ENCODE data around the gene SARS1. TPM values are rescaled to one million over a fixed set of nuclear protein-coding genes. Genes with fewer than 3 reads are reported as not detected.

SARS1 gene
- total and polyA plus RNA-seq, 2 of the 13 experiments (the other 11 are each of a cell fraction or from before 2014, with no cell fraction given) = 103 to 134 TPM

DNA sequence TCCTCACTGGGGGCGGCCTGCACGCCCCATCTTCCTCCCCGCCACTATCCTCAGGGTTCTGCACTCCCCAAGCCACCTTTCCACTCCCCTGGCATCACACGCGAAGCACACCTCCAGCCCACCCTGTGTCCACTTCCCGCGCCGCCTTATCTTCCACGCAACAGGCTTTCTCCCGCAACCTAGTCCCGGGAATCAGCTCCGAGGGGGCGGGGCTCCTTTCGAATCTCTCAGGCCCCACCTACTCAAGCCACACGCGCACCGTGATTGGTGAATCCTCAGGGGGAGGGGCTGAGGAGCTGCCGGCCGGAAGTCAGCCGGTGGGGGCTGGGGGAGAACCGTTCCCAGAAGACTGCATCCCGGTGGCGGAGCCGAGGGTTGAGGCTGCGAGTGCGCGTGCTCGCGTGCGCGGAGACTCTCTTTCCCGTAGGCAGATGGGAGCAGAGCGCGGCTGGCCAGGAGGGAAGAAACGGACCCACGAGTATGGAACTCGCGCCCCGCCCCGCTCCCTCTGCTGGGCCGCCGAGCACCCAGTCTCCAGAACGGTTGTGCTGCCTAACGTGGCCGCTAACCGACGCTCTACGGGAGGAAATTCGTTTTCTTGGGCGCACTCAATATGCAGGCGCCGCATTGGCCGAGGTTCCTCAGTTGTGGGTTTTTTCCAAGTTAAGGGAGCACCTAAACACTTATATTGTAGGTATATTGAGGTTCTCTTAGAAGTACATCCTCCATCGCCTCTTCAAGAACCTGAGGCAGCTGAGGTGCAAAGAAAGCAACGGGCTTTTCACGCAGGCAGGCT is 69.4 kb downstream of the SARS1 start, which contains the start of gene PSRC1 (continued):
- TF ChIP-seq, protein P1, sequence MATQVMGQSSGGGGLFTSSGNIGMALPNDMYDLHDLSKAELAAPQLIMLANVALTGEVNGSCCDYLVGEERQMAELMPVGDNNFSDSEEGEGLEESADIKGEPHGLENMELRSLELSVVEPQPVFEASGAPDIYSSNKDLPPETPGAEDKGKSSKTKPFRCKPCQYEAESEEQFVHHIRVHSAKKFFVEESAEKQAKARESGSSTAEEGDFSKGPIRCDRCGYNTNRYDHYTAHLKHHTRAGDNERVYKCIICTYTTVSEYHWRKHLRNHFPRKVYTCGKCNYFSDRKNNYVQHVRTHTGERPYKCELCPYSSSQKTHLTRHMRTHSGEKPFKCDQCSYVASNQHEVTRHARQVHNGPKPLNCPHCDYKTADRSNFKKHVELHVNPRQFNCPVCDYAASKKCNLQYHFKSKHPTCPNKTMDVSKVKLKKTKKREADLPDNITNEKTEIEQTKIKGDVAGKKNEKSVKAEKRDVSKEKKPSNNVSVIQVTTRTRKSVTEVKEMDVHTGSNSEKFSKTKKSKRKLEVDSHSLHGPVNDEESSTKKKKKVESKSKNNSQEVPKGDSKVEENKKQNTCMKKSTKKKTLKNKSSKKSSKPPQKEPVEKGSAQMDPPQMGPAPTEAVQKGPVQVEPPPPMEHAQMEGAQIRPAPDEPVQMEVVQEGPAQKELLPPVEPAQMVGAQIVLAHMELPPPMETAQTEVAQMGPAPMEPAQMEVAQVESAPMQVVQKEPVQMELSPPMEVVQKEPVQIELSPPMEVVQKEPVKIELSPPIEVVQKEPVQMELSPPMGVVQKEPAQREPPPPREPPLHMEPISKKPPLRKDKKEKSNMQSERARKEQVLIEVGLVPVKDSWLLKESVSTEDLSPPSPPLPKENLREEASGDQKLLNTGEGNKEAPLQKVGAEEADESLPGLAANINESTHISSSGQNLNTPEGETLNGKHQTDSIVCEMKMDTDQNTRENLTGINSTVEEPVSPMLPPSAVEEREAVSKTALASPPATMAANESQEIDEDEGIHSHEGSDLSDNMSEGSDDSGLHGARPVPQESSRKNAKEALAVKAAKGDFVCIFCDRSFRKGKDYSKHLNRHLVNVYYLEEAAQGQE (IDR thresholded peaks at IDR 0.05; ENCODE audit: borderline replicate concordance in 1 of 2, low read depth in 1 of 2, low read length in 2 of 2) = peak in 1 of 2 experiments; percentile 57; a peak in 1 of 4 replicates
- TF ChIP-seq KLF6 (CRISPR knock-in tag; IDR thresholded peaks at IDR 0.05) (peak; percentile 65; the same call in 1 of the 2 replicates), ZNF180 (CRISPR knock-in tag; IDR thresholded peaks at IDR 0.05; ENCODE audit: borderline replicate concordance, low read depth) (no peak), KAT8 (CRISPR knock-in tag; IDR thresholded peaks at IDR 0.05) (peak; percentile 88), EEA1 (CRISPR knock-in tag; IDR thresholded peaks at IDR 0.05; ENCODE audit: borderline replicate concordance) (0 out of 2 replicates have a peak, but pooled peaks have one; percentile 30), ZNF263 (CRISPR knock-in tag; IDR thresholded peaks at IDR 0.05) (peak; percentile 54; the same call in 1 of the 2 replicates), EP300 (IDR thresholded peaks at IDR 0.05; ENCODE audit: low read depth in 2 of 2, low read length in 2 of 2) (0 out of 4 replicates have a peak, but pooled peaks of 1 of the 2 experiments have one; percentile 10), EP300 (CRISPR knock-in tag; IDR thresholded peaks at IDR 0.05; ENCODE audit: borderline replicate concordance) (no peak; the same call in 1 of the 2 replicates), ZNF746 (CRISPR knock-in tag; IDR thresholded peaks at IDR 0.05) (0 out of 2 replicates have a peak, but pooled peaks have one; percentile 21), ZNF749 (CRISPR knock-in tag; IDR thresholded peaks at IDR 0.05; ENCODE audit: borderline replicate concordance) (0 out of 2 replicates have a peak, but pooled peaks have one; percentile 72), ZNF761 (CRISPR knock-in tag; conservative IDR thresholded peaks at IDR 0.05) (peak; percentile 78; the same call in 1 of the 2 replicates), ZNF547 (CRISPR knock-in tag; IDR thresholded peaks at IDR 0.05) (peak; percentile 52; the same call in 1 of the 2 replicates), KMT2B (CRISPR knock-in tag; IDR thresholded peaks at IDR 0.05) (peak; percentile 79), ZBTB1 (CRISPR knock-in tag; IDR thresholded peaks at IDR 0.05; ENCODE audit: borderline replicate concordance) (peak; percentile 57; the same call in 1 of the 2 replicates), ZMYM4 (CRISPR knock-in tag; IDR thresholded peaks at IDR 0.05) (peak; percentile 86)
- TF ChIP-seq, protein P2, sequence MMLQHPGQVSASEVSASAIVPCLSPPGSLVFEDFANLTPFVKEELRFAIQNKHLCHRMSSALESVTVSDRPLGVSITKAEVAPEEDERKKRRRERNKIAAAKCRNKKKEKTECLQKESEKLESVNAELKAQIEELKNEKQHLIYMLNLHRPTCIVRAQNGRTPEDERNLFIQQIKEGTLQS (CRISPR knock-in tag; IDR thresholded peaks at IDR 0.05) = peak; percentile 26; the same call in 1 of the 2 replicates
- TF ChIP-seq, protein P3, sequence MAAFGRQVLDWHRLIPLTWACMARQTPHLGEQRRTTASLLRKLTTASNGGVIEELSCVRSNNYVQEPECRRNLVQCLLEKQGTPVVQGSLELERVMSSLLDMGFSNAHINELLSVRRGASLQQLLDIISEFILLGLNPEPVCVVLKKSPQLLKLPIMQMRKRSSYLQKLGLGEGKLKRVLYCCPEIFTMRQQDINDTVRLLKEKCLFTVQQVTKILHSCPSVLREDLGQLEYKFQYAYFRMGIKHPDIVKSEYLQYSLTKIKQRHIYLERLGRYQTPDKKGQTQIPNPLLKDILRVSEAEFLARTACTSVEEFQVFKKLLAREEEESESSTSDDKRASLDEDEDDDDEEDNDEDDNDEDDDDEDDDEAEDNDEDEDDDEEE (CRISPR knock-in tag; IDR thresholded peaks at IDR 0.05) = peak; percentile 28; the same call in 1 of the 2 replicates
- TF ChIP-seq, protein P4, sequence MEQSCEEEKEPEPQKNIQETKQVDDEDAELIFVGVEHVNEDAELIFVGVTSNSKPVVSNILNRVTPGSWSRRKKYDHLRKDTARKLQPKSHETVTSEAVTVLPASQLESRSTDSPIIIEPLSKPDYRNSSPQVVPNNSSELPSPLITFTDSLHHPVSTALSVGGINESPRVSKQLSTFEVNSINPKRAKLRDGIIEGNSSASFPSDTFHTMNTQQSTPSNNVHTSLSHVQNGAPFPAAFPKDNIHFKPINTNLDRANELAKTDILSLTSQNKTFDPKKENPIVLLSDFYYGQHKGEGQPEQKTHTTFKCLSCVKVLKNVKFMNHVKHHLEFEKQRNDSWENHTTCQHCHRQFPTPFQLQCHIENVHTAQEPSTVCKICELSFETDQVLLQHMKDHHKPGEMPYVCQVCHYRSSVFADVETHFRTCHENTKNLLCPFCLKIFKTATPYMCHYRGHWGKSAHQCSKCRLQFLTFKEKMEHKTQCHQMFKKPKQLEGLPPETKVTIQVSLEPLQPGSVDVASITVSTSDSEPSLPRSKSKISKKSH (CRISPR knock-in tag; IDR thresholded peaks at IDR 0.05; ENCODE audit: borderline replicate concordance) = peak; percentile 60; the same call in 1 of the 2 replicates
- TF ChIP-seq, protein P5, sequence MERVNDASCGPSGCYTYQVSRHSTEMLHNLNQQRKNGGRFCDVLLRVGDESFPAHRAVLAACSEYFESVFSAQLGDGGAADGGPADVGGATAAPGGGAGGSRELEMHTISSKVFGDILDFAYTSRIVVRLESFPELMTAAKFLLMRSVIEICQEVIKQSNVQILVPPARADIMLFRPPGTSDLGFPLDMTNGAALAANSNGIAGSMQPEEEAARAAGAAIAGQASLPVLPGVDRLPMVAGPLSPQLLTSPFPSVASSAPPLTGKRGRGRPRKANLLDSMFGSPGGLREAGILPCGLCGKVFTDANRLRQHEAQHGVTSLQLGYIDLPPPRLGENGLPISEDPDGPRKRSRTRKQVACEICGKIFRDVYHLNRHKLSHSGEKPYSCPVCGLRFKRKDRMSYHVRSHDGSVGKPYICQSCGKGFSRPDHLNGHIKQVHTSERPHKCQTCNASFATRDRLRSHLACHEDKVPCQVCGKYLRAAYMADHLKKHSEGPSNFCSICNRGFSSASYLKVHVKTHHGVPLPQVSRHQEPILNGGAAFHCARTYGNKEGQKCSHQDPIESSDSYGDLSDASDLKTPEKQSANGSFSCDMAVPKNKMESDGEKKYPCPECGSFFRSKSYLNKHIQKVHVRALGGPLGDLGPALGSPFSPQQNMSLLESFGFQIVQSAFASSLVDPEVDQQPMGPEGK (CRISPR knock-in tag; IDR thresholded peaks at IDR 0.05) = peak; percentile 98

Data from HepG2 (cell line).